GM18519 (cell line): ENCODE data around the gene PIP5K1B.
"Not testable (repeated sequence)": the region's sequence is repeated elsewhere in the genome, so short reads cannot be mapped to it uniquely, and the experiment has no call there.

Source experiments
- ATAC-seq: cut with Tn5 transposase; IDR thresholded peaks from one replicate; pipeline ENCODE4 v1.9.1; 2021; ENCODE audit warnings: mild to moderate bottlenecking, moderate library complexity; ENCODE audit not compliant: unreplicated experiment, low FRiP score

PIP5K1B gene

GRCh38 chr9:68974431-68974830, 269.4 kb downstream of the PIP5K1B start:
- ATAC-seq = peak; percentile 94

DNA sequence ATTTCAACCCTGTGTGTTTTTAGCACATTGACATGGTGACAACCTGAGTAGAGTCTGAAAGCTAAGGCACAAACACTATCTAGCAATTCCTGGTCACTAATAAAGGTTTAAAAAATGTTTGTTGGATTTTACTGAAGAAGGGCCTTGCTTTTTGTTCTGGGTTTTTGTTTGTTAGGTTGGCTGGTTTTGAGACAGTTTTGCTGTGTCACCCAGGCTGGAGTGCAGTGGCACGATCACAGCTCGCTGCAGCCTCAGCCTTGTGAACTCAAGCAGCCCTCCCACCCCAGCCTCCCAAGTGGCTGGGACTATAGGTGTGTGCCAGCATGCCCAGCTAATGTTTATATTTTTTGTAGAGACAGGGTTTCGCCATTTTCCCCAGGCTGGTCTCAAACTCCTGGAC, 269.9 kb downstream of the PIP5K1B start:
- ATAC-seq = no peak

DNA sequence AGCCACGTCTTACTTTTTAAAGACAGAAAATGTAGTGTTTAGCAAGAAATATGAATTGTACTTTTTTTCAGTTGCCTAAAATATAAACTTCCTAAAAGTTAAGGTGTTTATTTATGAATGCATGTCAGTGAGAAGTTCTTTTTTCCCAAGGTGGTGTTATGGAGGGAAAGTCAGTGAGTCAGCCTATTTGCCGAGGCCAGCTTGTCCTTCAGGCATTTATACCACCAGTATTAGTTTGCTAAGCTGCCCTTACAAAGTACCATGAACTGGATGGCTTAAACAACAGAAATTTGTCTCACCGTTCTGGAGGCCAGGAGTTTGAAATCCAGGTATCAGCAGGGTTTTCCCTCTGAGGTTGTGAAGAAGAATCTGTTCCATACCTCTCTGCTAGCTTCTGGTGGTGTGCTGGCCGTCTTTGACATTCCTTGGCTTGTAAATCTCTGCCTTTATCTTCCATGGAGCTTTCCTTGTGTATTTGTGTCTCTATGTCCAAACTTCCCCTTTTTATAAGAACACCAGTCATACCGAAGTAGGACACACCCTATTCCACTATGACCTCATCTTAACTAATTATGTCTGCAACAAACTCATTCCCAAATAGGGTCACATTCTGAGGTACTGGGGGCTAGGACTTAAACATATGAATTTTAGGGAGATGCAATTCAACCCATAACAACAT, 270.5 kb downstream of the PIP5K1B start:
- no peak for ATAC-seq

GRCh38 chr9:68978066-68978465, 273.0 kb downstream of the PIP5K1B start:
- ATAC-seq = no peak

DNA sequence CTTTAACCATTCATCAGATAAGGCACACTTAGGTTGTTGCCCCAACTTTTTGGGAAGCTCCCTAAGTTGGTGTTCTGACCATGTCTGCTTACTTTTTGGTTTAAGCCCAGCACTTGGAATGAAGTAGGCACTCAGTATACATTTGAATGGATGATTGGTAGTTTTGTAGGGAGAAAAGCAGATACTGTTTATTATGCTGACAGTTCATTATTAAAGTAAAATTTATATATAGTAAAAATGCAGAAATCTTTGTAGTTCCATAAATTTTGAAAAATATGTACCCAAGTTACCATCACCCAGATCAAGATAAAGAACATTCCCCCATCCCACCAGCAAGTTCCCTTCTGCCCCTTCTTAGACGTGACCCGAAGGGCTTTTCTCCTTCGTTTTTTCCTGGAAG, 273.5 kb downstream of the PIP5K1B start:
- ATAC-seq = no peak

DNA sequence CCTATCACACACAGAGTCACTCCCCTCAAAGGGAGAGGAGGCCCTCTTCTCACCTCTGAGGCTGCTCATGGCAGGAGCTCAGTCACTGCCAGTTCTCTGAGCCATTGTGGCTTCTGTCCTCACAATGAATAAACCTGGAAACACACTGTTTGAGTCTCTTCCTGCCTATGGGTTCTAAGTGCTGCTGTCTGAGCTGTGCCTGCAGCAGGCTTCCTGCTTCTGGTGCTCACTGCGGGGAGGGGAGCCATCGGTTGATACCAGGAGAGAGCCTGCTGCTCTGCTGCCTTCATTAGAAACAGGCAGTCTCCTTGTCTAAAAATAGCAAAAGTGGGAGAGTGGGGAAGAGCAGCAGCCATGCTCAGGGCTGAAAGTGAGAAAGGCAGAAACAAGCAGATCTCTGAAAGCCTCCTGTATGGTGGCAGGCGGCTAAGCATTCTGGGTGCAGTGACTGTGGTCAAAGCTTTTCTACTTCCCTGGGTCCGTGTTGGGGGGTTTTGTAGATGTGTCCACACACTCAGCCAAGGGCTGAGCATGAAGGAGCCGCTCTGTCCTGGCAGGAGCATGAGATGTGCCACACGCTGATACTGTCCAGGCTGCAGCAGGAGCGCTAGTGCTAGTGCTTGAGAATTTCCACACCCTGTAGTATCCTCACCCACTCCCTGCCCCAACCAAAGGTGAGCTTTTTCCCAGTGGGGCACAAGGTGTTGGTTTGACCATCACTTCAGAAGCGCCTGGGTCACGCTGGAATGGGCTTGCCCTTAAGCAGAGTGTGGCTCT, 274.7 kb downstream of the PIP5K1B start:
- no peak for ATAC-seq

- ATAC-seq = no peak
These were observed 275.4 kb downstream of the PIP5K1B start for GRCh38 chr9:68980341-68980914.

DNA sequence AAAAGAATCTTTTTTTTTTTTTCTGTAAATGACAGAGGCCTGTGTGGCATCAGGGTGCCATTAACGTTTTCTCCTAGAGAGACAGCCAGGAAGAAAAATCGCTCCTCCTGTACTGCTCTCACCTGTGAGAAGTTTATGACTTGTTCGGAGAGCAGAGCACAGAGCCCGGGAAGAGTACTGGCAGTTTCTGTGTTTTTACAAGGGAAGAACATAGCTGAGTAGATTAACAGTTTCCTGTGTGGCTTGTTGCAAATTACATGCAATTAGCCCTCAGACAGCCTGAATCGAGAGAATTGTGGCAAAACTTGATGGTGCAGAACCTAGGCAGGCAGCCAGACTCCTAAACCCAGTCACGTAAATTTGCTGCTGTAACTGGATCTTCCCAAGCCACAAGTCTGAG, 276.7 kb downstream of the PIP5K1B start:
- peak; percentile 41 for ATAC-seq

DNA sequence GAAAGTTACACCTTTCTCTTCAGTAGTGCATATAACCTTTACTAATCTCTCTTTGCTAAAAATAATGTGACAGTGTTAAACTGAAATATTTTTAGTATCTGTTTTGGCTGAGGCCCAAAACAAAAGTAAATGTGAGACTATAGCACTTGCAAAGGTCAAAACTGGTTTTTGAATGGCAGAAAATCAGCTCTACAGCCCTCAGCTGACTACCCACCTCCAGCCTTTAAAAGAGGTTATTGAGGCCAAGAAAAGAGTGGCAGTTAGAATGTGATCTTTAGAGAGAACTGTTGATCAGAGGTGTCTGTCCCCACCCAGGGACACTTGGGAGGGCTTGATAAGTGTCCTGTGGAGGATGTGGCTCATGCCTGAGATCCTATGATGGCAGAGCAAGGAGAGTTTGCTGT, 278.0 kb downstream of the PIP5K1B start:
- no peak for ATAC-seq

DNA sequence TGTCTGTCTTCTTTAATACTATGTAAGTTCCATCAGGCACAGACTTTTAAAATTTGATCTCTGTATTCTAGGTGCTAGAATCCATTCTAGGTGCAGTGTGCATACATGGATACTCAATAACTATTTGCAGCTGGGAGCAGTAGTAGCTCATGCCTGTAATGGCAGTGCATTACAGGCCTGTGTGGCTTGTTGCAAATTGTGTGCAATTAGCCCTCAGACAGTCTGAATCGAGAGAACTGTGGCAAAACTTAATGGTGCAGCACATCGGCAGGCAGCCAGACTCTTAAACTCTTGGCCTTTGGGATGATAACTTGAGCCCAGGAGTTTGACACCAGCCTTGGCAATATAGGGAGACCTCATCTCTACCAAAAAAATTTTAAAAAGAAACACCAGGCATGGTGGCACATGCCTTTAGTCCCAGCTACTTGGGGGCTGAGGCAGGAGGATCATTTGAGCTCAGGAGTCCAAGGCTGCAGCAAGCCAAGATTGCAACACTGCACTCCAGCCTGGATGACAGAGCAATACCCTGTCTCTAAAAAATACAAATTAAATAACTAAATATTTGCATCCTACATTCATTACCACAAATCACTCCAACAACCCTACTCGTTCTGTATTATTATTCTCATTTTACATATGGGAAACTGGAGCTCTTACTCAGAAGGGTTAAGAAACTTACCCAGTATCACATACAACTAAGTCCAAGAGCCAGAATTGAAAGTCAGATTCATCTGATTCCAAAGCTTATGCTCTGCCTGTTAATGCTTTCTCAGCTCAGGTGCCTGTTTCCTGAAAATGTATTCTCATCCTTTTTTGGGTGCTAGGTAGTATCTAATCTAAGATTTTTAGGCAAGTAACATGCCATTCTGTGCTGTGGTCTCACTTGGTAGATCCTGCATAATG, 278.7 kb downstream of the PIP5K1B start:
- peak; percentile 47 for ATAC-seq

- not testable (repeated sequence) for ATAC-seq
These were observed 281.9 kb downstream of the PIP5K1B start for GRCh38 chr9:68986949-68987348.

DNA sequence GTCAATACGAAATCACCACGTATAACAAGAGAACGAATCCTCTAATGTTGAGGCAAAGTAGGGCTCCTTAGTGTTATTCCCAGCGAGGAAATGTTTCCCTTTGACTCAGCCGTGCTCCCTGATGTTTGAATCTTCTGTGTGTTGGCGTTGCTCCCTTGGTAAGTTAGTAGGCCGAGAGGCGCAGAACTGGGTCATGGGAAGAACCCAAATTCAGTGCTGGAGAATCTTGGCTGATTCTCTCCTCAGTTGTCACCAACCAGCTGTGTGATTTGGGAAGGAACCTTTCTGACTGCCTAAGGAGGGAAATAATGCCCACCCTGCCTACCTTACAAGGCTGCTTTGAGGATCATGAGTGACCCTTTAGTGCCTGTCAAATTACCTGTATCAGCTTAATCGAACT, 286.4 kb downstream of the PIP5K1B start:
- no peak for ATAC-seq

- no peak for ATAC-seq
These were observed 290.7 kb downstream of the PIP5K1B start for GRCh38 chr9:68995776-68996175.

DNA sequence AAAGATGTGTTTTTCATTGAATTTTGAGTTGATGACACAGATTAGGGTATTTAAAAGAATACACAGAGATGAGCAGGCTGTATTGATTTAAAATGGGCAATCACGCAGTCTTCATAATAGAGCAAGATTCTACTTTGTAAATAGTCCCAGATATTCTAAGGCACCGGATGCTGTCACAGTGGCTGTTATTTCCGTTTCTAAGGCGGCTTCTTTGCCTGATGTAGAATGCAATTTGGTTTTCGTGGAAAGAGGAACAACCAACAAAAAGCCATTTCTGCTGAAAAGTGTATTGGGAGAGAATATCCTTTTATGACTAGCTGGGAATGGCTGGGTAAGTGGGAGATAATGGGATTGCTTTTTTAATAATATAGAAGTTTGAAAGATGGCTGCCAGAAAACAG, 291.4 kb downstream of the PIP5K1B start:
- ATAC-seq = no peak

DNA sequence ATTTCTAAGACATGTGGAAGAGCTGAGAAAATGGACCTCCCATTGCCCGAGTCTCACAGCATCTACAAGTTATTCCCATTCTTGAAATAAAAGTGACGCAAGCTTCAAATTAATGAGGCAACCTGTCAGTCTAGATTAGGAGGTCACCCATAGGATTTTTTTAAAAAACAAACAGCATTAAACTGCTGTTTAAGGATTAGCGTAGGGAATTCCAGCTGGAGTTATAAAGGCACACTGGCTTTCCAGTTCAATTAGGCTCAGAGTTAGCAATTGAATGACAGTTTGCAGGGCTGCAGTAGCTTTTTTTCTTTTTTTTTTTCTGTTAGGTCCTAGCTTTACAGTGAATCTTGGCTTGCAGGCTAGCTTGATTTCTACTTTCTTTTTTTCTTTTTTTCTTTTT, 292.6 kb downstream of the PIP5K1B start:
- ATAC-seq = no peak

DNA sequence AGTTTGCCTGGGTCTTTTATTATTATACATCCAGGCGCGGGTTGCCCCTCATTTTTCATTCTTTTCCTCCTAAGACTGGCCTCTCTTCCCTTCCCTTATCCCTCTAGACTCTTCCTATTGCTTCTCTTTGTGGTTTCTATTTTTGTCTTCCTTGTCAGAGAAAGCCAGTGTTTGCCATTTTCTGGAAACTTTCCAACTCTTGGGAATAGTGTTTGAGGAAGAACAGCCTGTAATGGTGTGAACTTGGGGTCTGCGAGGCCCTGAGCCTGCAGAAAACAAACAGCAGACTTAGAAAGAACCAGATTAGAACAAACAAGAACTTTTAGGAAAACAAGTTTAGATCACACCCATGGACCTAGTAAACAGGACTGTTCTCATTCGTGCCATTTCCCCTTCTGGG, 293.3 kb downstream of the PIP5K1B start:
- ATAC-seq = no peak

- ATAC-seq = no peak
These were observed 293.8 kb downstream of the PIP5K1B start for GRCh38 chr9:68998812-68999211.

DNA sequence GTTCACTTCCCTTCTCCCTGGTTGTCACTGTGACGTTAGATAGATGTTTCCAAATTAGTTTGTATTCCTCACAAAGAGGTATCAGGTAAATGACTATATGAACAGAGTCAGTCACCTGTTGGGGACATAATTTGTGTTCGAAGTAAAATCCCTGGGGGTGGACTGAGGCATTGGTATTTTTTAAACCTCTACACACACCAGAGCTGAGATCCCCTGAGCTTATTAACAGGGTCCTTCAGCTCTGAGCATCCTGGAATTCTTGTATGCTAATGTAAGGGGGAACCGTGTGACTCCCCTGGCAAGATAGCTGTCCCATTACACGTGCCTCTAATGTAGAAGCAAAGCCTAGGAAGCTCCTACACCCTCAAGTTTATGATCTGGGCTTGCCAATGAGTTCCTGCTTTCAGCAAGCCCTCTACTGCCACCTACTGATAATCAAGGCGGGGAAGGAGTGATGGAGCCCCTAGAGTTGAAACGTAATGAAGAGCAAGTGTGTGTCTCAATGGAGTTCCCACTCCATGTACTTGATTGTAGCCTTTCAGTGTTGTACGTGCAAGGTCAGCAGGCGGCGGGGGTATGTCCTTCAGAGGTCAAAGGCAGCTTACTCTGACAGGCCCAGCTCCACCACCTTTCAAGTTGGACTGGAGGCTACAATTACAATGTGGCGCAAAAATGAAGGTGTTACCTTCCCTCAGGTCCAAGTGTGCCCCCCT, 294.5 kb downstream of the PIP5K1B start:
- peak; percentile 61 for ATAC-seq

DNA sequence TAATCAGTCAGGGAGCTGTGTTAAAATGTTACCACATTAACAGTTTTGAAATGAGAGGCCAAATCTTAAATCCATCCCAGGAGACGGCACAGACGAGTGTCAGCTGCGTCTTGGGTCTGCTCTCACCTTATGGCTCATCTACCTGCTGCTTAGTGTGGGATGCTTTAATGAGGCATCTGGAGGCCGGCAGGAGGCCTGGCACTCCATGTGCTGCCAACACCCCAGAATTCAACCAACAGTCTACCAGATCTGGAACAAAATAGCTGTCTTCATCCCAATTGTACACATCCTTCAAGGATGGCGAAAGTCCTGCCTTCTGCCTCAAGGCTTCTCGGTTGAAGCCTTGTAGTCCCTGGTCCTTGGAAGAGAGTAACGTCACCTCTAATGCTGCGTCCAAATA, 296.9 kb downstream of the PIP5K1B start:
- no peak for ATAC-seq

GRCh38 chr9:69003051-69003450, 298.0 kb downstream of the PIP5K1B start:
- no peak for ATAC-seq
